ENCODE results near the gene CFAP410. TPM values are rescaled to one million over a fixed set of nuclear protein-coding genes. Genes with fewer than 3 reads are reported as not detected.
A peak's percentile ranks its signal among the peaks of the same experiment; 100 is the strongest.
"Not testable (repeated sequence)": the region's sequence is repeated elsewhere in the genome, so short reads cannot be mapped to it uniquely, and the experiment has no call there.

The CFAP410 gene
- total RNA-seq, 2 donors from 2014 or later = 19.6 to 28.4 TPM

- Mint-ChIP-seq H3K4me3 (no peak overlapping the region), H3K4me1 (ENCODE audit: low read depth in 2 of 2) (peaks cover 0 to 18% of the 10 kb centered on the region in 2 donors), H3K36me3 (peaks cover 8% of the 10 kb centered on the region), H3K27me3 (no peaks in the 10 kb centered on the region), H3K9me3 (peaks cover 5% of the 10 kb centered on the region), H3K27ac (no peak overlapping the region)
- no peak for DNase-seq (ENCODE audit: low spot score)
- ATAC-seq = no peak
These were observed 25.2 kb upstream of the CFAP410 start for GRCh38 chr21:44364151-44365053.

- H3K27ac Mint-ChIP-seq = no peak overlapping the region
- H3K27me3 Mint-ChIP-seq = no peaks in the 10 kb centered on the region
- H3K36me3 Mint-ChIP-seq = peaks cover 8% of the 10 kb centered on the region
- ATAC-seq = no peak
- no peak overlapping the region for H3K4me3 Mint-ChIP-seq
- peaks cover 0 to 19% of the 10 kb centered on the region in 2 donors for H3K4me1 Mint-ChIP-seq (ENCODE audit: low read depth in 2 of 2)
- no peak for DNase-seq (ENCODE audit: low spot score)
- H3K9me3 Mint-ChIP-seq = peaks cover 5% of the 10 kb centered on the region
These were observed 24.1 kb upstream of the CFAP410 start for GRCh38 chr21:44363278-44363677.

DNA sequence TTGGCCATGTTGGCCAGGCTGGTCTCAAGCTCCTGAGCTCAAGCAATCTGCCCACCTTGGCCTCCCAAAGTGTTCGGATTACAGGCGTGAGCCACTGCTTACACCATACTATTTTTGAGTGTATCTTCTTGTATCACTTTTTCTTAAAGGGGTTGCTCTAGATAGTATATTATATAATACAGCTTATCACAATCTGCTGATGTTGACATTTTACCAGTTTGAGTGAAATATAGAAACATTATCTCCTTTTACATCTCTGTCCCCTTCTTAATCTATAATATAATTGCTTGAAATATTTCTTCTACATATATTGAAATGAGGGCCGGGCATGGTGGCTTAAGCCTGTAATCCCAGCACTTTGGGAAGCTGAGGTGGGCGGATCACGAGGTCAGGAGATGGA, 22.7 kb upstream of the CFAP410 start:
- not testable (repeated sequence) for H3K4me3 Mint-ChIP-seq; H3K27me3 Mint-ChIP-seq; H3K36me3 Mint-ChIP-seq; H3K27ac Mint-ChIP-seq; H3K9me3 Mint-ChIP-seq; DNase-seq (ENCODE audit: low spot score); ATAC-seq
- H3K4me1 Mint-ChIP-seq (ENCODE audit: low read depth in 2 of 2) = peaks cover 0 to 21% of the 10 kb centered on the region in 2 donors

GRCh38 chr21:44360159-44360558, 21.0 kb upstream of the CFAP410 start:
- ATAC-seq = no peak
- H3K4me3 Mint-ChIP-seq = no peak overlapping the region
- H3K9me3 Mint-ChIP-seq = peaks cover 5% of the 10 kb centered on the region
- H3K27ac Mint-ChIP-seq = peak overlapping the region in 1 of 2 donors; percentile 74
- H3K36me3 Mint-ChIP-seq = peaks cover 12% of the 10 kb centered on the region
- DNase-seq (ENCODE audit: low spot score) = no peak
- H3K27me3 Mint-ChIP-seq = no peaks in the 10 kb centered on the region
- H3K4me1 Mint-ChIP-seq (ENCODE audit: low read depth in 2 of 2) = peaks cover 6 to 35% of the 10 kb centered on the region in 2 donors

DNA sequence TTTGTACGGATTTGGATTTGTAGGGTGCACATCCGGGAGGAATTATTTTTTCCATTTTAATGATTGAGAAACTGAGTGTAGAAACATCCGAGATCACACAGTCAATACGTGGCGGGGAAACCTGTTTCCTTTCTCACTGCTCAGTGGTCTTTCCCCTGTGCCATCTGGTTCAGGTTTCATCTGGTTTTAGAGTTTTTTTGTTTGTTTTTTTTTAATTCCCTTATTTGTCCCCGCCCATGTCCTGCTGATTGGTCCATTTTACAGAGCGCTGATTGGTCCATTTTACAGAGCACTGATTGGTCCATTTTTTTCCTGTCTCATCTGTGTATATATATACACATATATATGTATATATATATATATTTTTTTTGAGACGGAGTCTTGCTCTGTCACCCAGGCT, 20.2 kb upstream of the CFAP410 start:
- DNase-seq (ENCODE audit: low spot score) (no peak), ATAC-seq (no peak)
- H3K4me1 Mint-ChIP-seq (ENCODE audit: low read depth in 2 of 2) = peaks cover 12 to 40% of the 10 kb centered on the region in 2 donors
- H3K4me3 Mint-ChIP-seq = no peak overlapping the region
- H3K9me3 Mint-ChIP-seq = peaks cover 5% of the 10 kb centered on the region
- H3K27me3 Mint-ChIP-seq = no peaks in the 10 kb centered on the region
- peaks cover 12% of the 10 kb centered on the region for H3K36me3 Mint-ChIP-seq
- no peak overlapping the region for H3K27ac Mint-ChIP-seq

DNA sequence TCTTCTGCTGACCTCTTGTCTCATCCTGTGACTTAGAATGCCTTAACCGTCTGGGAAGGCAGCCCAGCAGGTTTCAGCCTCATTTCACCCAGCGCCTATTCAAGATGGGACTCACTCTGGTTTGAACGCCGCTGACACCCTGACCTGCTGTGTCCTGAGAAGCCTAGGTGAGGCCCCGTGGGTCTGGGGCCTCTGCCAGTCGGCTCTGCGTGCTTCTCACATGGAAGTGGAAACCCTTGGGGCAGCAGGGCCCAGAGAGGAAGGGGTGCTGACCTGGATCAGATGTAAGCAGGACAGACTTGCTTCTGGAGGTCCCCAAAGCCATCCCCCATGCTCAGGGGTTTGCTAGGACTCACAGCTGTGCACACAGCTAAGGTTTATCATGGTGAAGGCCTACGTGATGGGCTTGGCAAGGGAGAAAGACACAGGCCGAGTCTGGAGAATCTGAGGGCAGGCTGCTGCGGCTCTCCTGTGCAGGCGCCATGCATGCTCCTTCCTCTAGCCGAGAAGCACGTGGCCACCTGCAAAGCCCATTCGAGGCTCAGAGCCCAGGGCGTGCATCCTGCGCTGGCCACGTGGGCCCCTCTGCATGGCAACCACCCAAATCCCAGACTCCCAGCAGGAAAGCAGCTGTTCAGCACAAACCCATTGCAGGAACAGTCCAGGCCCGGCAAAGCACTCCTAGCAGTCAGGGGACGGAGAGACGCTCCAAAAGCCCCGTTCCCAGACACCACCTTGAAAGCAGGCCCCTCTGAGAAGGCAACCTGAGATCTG, 18.1 kb upstream of the CFAP410 start:
- Mint-ChIP-seq H3K9me3 (no peaks in the 10 kb centered on the region), H3K4me3 (no peak overlapping the region), H3K4me1 (ENCODE audit: low read depth in 2 of 2) (peaks cover 33 to 52% of the 10 kb centered on the region in 2 donors), H3K27me3 (no peaks in the 10 kb centered on the region), H3K27ac (peak overlapping the region; percentile 44 to 86), H3K36me3 (peaks cover 4% of the 10 kb centered on the region)
- ATAC-seq (no peak), DNase-seq (ENCODE audit: low spot score) (no peak)

- ATAC-seq (no peak), DNase-seq (ENCODE audit: low spot score) (no peak)
- Mint-ChIP-seq H3K9me3 (no peaks in the 10 kb centered on the region), H3K4me3 (peak overlapping the region; percentile 5), H3K36me3 (peaks cover 4% of the 10 kb centered on the region), H3K27ac (peak overlapping the region; percentile 44 to 86), H3K4me1 (ENCODE audit: low read depth in 2 of 2) (peaks cover 38 to 57% of the 10 kb centered on the region in 2 donors), H3K27me3 (no peaks in the 10 kb centered on the region)
These were observed 17.4 kb upstream of the CFAP410 start for GRCh38 chr21:44356636-44357035.

DNA sequence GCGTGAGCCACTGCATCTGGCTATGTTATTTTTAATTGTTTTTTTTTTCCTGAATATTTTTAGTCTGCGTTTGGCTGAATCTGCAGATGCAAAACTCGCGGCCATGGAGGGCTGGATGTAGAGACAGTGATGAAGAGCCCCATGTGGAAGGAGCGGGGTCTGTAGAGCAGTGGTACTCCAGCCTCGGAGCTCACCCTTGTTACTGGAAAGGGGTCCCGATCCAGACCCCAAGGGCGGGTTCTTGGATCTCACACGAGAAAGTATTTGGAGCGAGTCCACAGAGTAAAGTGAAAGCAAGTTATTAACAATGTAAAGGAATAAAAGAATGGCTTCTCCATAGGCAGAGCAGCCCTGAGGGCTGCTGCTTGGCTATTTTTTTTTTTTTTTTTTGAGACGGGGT, 17.0 kb upstream of the CFAP410 start:
- no peak for DNase-seq (ENCODE audit: low spot score)
- Mint-ChIP-seq H3K4me3 (peak overlapping the region; percentile 5), H3K4me1 (ENCODE audit: low read depth in 2 of 2) (peaks cover 38 to 57% of the 10 kb centered on the region in 2 donors)

DNA sequence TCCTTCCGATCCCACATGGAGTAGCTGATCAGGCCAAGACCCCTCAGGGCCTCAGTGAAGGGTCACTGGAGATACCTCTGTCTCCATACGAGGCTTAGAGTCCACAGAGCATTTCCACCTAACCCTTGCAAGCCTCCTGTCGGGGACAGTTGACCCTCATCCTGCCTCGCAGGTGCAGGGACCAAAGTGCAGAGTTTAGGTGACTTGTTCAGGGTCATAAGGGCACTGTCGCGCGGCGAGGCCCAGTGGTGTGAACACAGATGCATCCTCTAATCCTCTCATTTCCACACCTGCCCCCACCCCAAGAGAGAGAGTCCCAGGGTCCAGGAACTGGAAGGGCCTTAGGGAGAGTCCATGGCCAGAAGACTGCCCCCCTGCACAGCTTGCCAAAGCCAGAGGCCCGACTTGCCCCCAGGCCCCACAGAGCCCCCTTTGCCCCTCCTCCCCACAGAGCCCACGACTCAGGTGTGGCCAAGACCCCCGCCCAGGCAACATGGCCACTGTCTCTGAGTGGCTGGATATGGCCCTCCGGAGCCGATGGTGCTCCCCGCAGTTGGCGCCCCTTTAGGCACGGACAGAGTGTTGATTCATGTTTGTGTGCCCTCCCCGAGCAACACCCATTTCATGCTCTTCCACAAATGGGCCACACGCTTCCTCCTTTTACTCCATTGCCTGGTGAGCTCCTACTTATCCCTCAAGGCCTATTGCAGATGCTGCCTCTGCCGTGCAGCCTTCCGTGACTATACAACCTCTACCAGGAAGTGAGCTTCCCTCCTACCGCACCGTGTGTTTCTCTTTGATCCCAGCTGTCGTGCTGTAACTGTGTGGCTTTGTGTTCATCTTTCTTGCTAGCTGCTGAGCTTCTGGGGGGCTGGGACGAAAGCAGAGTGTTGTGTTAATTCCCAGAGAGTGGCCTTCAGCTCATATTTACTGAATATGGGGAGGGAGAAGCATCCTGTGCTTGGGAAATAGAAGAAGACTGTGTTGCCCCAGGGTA, 15.9 kb upstream of the CFAP410 start:
- no peaks in the 10 kb centered on the region for H3K27me3 Mint-ChIP-seq
- no peaks in the 10 kb centered on the region for H3K9me3 Mint-ChIP-seq
- no peak for DNase-seq (ENCODE audit: low spot score)
- peaks cover 4% of the 10 kb centered on the region for H3K36me3 Mint-ChIP-seq
- H3K4me1 Mint-ChIP-seq (ENCODE audit: low read depth in 2 of 2) = peaks cover 38 to 56% of the 10 kb centered on the region in 2 donors
- peak overlapping the region; percentile 87 to 91 for H3K27ac Mint-ChIP-seq
- H3K4me3 Mint-ChIP-seq = peak overlapping the region; percentile 87
- ATAC-seq = no peak

More for the DNA sequence above, 17.0 kb upstream of the CFAP410 start:
- H3K27ac Mint-ChIP-seq = peak overlapping the region; percentile 44 to 86
- no peak for ATAC-seq
- no peaks in the 10 kb centered on the region for H3K9me3 Mint-ChIP-seq
- no peaks in the 10 kb centered on the region for H3K27me3 Mint-ChIP-seq
- peaks cover 4% of the 10 kb centered on the region for H3K36me3 Mint-ChIP-seq

- peaks cover 4% of the 10 kb centered on the region for H3K36me3 Mint-ChIP-seq
- no peak for DNase-seq (ENCODE audit: low spot score)
These were observed 14.8 kb upstream of the CFAP410 start for GRCh38 chr21:44354001-44354405.

GRCh38 chr21:44353191-44353970, 14.2 kb upstream of the CFAP410 start, which contains the start of gene TRPM2:
TSS of gene TRPM2 (plus strand) at chr21:44353621. CDS start at chr21:44353701, 80 bp downstream.
- Mint-ChIP-seq H3K36me3 (peaks cover 4% of the 10 kb centered on the region), H3K27me3 (peaks cover 0 to 2% of the 10 kb centered on the region in 2 donors), H3K4me1 (ENCODE audit: low read depth in 2 of 2) (peaks cover 38 to 50% of the 10 kb centered on the region in 2 donors), H3K4me3 (peak within 1 kb of the TSS; percentile 87), H3K27ac (peak within 1 kb of the TSS; percentile 87 to 91), H3K9me3 (no peaks in the 10 kb centered on the region)
- DNase-seq (ENCODE audit: low spot score) (no peak), ATAC-seq (peak; percentile 77 to 78)

More at GRCh38 chr21:44354001-44354405, 14.8 kb upstream of the CFAP410 start:
- Mint-ChIP-seq H3K4me1 (ENCODE audit: low read depth in 2 of 2) (peaks cover 38 to 54% of the 10 kb centered on the region in 2 donors), H3K4me3 (peak overlapping the region; percentile 87), H3K27me3 (peaks cover 0 to 2% of the 10 kb centered on the region in 2 donors), H3K9me3 (no peaks in the 10 kb centered on the region), H3K27ac (peak overlapping the region; percentile 87 to 91)
- ATAC-seq = peak; percentile 2 to 28

DNA sequence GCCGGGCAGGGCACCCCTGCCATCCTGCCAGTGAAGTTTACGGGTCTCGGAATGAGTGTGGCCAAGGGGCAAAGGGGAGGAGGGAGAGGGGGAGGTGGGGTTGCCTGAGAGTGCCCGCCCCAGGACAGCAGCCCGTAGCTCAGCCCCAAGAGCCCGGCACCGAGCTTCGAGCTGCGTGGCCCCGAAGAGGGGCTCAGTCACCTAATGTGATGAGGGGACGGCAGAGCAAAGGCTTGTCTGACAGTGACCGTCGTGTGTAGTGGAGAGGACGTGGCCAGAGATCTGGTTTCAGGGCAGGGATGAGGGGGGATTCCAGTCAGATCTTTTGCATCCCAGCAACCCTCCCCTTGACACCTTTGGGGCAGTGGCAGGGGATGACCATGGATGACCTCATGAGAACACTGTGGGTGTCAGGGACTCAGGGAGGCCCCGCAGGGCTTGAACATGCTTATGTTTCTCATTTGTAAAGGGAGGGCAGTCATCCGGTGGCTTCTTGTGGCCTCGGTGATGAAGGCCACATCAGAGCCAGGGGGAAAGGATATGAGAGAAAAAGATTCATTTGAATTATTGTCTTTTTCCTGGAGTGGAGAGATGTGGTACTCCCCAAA, 13.2 kb upstream of the CFAP410 start:
- H3K27ac Mint-ChIP-seq = peak overlapping the region; percentile 87 to 91

More for the DNA sequence above, 13.2 kb upstream of the CFAP410 start:
- Mint-ChIP-seq H3K4me1 (ENCODE audit: low read depth in 2 of 2) (peaks cover 38 to 49% of the 10 kb centered on the region in 2 donors), H3K27me3 (peaks cover 0 to 2% of the 10 kb centered on the region in 2 donors), H3K4me3 (peak overlapping the region; percentile 87), H3K9me3 (no peaks in the 10 kb centered on the region), H3K36me3 (peaks cover 4% of the 10 kb centered on the region)
- DNase-seq (ENCODE audit: low spot score) (peak; percentile 77), ATAC-seq (peak; percentile 69 to 78)

Measured in natural killer cell treated with Interleukin-12 subunit alpha and Interleukin-12 subunit beta and Interleukin-15 and Interleukin-18, amount 100 ng/mL, for 72 hours (primary cell).